GM19238 (cell line): ENCODE measurements around the gene SDHAF2.
A peak's percentile ranks its signal among the peaks of the same experiment; 100 is the strongest.
"Not testable (repeated sequence)": the region's sequence is repeated elsewhere in the genome, so short reads cannot be mapped to it uniquely, and the experiment has no call there.

Experiments
- DNase-seq: peaks from one replicate; pipeline ENCODE4 v3.0.0; 2011; ENCODE audit warnings: low spot score; ENCODE audit not compliant: insufficient read length

Gene SDHAF2

DNA sequence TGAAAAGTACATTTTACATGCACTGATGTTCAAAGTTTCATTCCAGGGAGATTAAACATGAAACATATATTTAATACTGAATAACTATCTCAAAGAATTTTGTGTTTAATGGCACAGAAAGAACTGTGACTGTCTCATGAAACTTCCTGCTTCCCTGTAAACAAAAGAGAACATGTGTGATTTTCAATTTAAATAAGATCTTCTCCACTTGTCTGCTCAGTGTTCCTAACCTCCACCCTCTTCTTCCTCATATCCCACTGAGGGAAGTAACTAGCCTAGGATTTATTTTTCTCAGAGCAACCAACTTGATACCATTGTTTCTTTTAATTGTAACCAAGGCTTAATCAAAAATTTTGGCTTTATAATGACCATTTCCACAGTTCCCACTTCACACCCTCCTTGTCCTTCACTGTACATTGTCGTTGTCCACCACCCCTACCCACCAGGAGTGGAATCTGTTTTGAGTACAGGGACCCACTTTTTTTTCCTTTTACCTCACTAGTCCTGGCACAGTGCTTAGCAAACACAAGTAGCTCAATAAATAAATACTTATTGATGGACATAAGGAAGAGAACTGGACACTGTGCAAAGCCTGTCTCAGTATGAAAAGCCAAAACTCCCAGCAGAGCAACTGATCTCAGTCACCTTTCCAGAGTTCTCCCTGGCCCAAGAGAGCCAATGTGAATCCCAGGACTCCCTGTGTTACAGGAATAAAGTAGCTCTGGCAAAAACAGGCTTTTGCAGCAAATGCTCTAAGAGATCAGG is 4.4 kb upstream of the SDHAF2 start:
- no peak for DNase-seq

DNA sequence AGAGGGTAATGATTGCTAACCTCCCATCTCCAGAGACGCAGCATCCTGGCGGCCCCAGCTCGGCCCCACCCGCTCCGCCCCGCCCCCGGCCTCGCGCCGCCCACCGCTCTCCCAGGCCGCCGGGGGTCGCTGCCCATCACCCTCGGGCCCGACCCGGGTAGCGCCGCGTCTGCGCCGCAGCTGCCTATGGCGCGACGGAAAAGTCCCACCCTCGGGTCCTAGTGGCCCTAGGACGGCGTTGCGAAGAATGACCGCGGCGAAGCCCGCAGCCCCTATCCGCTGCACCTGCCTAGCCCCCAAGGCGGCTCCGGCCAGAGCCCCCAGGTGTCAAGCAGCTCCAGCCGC is 606 bp upstream of the SDHAF2 start:
- DNase-seq: peak; percentile 65

DNA sequence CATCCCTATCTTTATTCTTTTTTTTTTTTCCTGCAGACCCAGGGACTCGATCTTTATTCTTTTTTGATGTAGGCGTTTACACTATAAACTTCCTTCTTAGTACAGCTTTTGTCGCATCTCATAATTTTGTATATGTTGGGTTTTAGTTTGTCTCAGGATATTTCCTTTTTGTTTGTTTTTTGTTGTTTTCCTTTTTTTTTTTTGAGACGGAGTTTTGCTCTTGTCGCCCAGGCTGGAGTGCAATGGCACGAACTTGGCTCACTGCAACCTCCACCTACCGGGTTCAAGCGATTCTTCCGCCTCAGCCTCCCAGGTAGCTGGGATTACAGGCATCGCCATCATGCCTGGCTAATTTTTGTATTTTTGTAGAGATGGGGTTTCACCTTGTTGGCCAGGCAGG is 915 bp downstream of the SDHAF2 start:
- DNase-seq: not testable (repeated sequence)

DNA sequence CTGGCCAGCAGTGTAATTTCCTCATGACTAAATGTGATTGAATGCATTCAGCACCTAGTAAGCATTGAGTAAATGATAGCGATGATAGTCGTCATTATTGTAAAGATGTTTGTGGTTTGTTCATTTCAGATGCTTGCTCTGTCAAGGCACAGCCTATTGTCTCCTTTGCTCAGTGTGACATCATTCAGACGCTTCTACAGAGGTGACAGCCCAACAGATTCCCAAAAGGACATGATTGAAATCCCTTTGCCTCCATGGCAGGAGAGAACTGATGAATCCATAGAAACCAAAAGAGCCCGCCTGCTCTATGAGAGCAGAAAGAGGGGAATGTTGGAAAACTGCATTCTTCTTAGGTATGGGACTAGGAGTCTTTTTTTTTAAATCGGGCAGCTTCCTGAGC is 7.6 kb downstream of the SDHAF2 start:
- no peak for DNase-seq

DNA sequence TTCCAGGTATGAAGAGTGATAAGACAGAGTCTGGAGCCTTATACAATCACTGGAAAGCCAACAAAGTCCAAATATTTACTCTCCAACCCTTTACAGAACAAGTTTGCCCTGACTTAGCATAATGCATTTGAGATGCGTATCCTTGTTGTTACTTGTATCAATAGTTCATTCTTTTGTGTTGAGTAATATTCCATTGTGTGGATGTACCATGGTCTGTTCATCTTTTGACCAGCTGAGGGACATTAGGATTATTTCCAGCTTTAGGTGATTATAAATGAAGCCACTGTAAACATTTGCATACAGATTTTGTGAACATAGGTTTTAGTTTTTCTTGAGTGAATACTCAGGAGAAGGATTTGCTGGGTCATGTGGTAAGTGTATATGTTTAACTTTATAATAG is 9.7 kb downstream of the SDHAF2 start:
- no peak for DNase-seq

DNA sequence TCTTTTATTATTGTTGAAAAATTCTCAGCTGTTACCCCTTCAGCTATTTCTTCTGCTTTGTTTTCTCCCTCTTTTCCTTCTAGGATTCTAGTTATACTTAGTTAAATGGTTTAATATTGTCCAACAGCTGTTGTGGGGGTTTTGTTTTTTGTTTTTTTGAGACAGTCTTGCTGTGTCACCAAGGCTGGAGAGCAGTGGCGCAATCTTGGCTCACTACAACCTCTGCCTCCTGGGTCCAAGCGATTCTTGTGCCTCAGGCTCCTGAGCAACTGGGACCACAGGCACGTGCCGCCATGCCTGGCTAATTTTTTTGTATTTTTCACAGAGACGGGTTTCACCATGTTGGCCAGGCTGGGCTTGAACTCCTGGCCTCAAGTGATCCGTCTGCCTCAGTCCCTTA is 12.7 kb downstream of the SDHAF2 start:
- DNase-seq: no peak

DNA sequence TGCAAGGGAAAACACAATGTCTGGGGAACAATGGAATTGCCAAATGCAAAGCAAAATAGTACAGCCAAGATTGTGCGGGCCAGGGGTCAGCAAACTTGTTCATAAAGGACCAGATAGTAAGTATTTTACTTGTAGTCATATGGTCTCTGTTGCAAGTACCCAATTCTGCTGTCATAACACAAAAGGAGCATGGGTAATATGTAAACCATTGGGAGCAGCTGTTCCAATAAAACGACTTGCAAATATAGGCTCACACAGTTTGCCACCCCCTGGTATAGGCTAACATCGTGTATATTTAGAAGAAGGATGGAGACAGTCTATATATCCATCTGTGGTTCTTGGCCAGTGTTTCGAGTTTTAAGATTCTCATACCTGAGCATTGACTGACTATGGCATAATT is 15.6 kb downstream of the SDHAF2 start:
- no peak for DNase-seq

DNA sequence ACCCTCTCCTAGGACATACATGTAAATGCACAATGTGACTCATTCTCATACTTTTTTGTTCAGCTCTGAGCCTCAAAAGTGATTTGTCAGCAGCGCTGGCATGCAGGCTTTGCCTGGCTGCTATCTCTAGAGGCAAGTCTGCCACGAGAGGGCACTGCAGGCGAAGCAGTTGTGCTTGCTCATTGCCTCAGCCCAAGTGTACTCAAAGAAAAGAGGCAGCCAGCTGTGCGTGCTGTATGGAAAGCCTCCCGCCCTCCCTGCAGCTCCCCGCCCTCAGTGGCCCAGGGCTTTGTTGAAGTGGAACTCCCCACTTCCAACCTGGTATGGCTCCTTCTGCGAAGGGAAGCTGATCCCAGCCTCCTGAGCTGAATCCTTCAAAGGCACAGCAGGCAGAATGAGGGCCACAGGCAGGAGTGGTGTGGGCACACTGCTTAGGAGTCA is 16.3 kb downstream of the SDHAF2 start:
- peak; percentile 65 for DNase-seq

DNA sequence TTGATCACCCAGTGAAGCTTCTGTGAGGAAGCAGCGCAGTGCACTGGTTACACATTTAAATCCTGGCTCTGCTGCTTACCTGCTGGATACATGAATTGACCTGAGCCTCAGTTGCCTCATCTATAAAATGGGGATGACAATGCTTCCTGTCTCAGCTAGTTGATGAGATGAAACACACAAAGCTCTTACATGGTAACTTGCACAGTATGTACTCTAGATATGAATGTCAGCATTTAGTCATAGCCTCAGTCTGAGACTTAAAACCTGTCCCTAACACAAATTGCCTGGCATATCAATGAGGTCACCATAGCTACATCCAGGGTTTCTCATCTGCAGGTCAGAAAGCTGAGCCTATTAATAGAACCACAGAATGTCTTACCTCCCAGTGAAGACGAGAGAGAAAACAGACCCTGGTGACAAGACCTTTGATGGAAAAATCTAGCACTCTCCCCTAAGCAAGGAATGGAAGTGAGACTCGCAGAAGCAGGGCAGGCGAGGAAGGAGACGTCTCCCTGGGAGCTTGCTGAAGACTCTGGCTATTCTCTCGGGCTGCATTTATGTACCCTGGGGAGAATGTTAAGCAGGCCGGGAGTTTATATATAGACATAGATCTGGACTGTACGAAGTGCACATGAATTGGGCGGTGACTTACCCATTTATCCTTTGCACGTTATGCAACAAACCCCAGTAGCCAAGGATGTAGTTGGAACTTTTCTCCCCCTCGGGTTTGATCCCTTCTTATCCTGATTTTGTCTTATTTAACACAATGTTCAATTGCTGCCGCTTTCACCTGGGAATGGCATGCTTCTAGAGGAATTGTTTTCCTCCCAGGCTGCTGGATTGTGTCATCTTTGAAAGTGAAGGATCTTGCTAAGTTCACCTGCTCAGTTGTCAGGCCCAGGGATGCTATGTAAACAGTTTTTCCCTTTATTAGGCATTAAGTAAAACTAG is 18.0 kb downstream of the SDHAF2 start:
- DNase-seq: no peak

DNA sequence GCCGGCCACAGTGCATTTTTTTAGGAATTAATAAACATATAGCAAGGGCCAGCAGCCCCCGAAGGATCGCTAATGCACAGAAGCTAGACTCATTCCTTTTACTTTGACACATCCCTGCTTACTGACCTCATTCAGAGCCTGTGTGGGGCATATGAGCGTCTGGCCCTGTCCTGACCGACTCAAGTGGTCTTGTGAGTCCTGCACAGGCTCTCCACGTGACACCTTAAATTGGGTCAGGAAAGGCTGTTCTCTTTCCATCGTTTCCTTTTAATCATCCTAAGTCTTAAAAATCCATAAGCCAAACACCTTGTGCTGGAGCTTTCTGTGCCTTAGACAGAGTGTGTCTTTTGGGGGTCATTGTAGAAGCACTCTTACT is 18.6 kb downstream of the SDHAF2 start:
- no peak for DNase-seq

DNA sequence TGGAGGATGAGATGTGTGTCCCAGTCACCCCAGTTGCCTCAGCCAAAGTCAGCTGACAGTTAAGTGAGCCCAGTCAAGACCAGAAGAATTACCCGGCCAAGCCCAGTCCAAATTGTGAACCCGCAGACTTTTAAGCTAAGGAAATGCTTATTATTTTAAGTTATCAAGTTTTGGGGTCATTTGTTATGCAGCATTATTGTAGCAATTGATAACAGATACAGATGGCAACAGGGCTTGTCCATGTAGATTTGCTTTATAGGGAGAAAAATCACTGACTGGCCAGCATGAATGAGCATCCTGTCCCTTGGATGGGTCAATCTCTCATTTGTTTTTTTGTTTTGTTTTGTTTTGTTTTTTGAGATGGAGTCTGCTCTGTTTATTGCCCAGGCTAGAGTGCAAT is 22.9 kb downstream of the SDHAF2 start:
- no peak for DNase-seq

DNA sequence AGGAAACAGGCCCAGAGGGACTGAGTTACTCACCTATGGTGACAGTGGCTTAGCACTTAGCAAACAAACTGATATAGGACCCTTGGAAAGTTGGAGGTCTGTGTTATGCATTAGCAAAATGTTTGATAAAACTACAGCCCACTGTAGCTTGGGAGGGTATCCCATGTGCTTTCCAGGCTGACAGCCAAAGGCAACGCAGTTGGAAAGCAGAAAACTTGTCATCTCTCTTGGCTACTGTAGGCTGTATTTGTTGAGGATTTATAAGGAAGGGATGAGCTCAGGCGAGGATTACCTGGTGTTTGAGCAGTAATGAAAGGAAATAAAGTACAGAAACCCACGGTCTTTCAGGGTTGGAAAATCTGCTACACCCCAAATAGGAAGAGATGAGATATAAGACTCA is 23.8 kb downstream of the SDHAF2 start:
- DNase-seq: no peak

DNA sequence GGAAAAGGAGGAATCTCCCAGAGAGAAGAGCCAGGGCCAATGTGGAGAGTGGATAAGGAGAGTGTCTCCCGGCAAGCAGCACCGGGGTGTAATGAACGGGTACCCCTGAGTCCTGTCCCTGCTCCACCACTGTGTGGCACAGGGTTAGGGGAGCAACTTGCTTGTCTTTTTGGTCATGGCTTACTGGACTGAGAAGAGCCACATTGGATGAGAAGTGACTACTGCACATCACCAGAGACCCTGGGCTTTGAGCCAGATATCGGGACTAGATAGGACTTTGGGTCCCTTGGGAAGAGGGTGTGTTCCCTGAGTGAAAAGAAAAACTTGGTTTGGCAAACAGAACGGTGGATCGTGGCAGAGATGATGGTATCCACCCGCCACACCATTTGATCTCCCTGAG is 24.6 kb downstream of the SDHAF2 start:
- no peak for DNase-seq

DNA sequence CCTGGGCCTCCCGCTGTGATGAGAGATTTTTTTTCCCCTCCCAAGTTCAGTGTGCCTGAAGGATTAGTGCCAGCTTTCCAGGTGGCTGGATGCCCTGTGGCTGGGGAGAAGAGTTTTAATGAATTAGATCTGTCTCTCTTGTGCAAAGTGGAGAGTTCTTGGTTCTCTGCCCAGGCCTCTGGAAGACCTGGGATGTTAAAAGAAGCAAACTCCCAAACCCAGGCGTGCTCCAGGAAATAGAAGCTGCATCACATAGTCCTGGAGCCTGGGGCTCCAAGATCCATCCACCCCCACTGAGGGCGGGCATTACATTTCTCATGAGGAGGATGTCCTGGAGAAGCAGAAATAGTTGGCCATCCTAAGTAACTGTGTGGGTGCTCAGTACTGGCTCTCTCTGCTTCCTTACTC is 30.6 kb downstream of the SDHAF2 start:
- DNase-seq: no peak

DNA sequence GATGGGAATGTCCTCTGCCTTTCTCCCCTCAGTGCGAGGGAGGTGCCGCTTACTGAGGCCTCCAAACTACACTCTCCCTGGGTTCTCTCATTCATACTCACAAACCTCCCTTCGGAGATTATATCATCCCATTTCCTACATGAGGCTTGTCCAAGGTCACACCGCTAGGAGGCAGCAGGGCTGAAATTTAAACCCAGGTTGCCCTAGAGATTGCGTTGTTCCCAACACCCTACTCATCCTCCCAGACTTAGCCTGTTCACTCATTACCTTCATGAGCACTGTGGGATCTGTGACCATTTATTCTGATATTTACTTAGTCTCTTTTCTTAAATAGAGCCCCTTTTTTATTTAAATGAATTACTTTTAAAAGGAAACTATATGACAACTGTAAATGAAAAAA is 31.1 kb downstream of the SDHAF2 start:
- no peak for DNase-seq

DNA sequence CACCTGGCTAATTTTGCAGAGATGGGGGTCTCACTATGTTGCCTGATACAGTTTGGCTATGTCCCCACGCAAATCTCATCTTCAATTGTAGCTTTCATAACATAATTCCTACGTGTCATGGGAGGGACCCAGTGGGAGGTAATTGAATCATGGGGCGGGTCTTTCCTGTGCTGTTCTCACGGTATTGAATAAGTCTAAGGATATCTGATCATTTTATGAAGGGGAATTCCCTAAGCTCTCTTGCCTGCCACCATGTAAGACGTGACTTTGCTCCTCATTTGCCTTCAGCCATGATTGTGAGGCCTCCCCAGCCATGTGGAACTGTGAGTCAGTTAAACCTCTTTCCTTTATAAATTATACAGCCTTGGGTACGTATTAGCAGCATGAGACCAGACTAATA is 37.7 kb downstream of the SDHAF2 start:
- not testable (repeated sequence) for DNase-seq

DNA sequence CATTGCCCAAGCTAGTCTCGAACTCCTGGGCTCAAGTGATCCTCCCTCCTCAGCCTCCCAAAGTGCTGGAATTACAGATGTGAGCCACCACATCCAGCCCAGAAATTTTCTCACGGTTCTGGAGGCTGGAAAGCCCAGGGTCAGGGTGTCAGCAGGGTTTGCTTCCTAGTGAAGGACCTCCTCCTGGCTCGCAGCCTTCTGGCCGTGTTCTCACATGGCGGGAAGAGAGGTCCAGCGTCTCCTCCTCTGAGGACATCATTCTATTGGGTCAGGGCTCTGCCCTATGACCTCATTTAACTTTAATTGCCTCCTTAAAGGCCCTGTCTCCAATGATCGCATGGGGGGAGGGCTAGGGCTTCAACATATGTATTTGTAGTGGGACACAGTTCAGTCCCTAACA is 38.1 kb downstream of the SDHAF2 start:
- no peak for DNase-seq

DNA sequence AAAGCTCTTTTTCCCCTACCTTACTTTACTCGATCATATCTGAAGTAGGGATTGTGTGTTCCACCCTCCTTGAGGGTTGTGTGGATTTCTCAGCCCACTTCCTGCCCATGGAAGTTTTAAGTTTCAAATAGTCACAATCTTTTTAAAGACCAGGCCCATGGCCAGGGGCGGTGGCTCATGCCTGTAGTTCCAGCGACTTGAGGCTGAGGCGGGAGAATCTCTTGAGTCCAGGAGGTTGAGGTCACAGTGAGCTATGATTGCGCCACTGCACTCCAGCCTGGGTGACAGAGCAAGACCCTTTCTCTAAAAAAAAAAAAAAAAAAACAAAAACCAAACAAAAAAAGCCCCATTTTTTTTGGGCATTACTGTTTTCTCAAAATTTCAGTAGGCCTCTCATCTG is 42.4 kb downstream of the SDHAF2 start:
- DNase-seq: no peak

DNA sequence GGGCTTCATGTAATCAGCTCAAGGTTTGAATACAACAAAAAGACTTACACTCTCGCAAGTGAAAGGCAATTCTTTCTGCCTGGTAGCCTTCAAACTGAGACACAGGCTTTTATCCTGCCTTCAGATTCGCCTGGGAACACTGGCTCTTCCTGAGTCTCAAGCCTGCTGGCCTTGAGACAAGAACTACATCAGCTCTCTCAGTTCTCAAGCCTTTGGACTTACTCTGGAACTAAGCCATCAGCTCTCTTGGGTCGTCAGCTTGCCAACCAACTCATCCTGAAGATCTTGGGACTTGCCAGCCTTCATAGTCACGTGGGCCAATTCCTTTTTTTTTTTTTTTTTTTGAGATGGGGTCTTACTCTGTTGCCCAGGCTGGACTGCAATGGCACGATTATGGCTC is 42.9 kb downstream of the SDHAF2 start:
- no peak for DNase-seq

DNA sequence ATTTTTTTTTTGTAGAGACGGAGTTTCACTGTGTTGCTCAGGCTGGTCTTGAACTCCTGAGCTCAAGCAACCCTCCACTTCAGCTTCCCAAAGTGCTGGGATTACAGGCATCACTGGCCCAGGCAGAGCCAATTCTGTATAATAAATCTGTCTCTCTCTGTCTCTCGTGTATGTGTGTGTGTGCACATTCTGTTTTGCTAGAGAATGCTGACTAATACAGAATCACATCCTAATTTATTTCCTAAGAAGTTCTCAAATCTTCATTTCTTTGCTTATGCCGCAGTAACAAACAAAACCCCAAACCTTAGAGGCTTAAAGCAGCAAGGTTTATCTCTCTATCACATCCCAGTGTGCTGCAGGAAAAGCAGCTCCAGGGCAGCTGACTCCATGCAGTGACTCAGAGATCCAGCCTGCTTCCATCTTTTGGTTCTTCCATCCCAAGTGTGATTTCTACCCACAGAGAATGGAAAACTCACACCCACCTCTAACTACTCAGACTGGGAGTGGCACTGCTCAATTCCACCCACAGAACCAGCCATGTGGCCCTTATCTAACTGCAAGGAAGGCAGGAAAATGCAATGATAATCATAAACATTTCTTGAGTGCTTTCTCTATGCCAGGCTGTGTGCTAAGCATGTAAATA is 43.6 kb downstream of the SDHAF2 start:
- no peak for DNase-seq

DNA sequence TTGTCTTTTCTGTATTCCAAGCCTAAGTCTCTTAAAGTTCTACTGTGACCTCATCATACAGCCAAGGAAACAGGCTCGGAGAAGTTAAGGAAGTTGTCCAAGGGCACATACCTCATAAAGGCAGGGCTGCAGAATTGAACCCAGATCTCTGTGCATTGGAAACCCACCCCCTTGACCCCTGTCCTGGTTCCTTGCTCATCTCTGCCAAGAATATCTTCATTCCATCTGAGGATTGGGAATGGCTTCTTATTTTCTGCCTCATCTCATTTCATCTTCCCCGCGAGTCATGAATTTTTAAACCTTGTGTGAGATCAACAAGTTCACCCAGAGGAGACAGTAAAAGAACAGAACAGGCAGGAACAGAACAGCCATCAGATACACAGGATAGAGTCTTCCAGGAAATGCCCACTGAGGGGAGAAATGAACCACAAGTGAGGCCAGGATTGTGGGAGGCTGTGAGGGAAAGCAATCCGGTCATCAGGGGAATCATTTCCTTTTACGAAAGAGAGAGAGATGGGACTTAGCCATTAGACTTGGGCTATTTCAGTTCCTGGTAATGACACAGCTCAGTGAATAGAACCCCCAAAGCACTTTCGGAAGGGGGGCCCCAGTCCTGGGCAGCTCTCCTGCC is 44.2 kb downstream of the SDHAF2 start:
- DNase-seq: no peak

DNA sequence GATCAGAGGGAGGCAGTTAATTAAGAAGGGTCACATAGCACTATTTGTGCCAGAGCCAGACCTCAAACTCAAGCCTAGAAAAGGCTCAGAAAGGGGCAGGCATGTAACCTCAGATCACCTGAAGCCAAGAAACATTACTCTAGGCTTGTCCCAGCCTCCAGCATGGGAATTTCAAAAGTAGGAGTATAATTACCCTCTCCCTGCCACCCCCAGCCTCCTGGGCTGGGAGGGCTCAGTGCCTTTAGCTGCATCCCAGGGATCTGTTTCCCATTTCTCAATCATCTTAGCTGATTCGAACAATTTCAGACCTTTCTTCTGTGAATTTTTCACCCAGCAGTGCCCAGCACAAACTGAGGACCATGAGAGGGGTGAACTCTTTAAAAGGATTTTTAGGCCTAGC is 45.5 kb downstream of the SDHAF2 start:
- DNase-seq: no peak
